NCI-H446 treated with DMSO at 0.1 percent for 48 hours (cell line): ENCODE measurements around the gene MTERF1.
"Not testable (repeated sequence)": the region's sequence is repeated elsewhere in the genome, so short reads cannot be mapped to it uniquely, and the experiment has no call there.

Experiments
- DNase-seq: peaks from one replicate; lab custom pipeline; 2025; lab: John Stamatoyannopoulos, UW

Gene MTERF1

GRCh38 chr7:91880413-91881241, at the start of gene MTERF1:
Gene MTERF1 (minus strand): TSS chr7:91880702. CDS start chr7:91880083, 619 bp downstream.
- DNase-seq, result peak; percentile 83

- DNase-seq, result no peak
Observed at GRCh38 chr7:91929463-91929862, 49.0 kb upstream of the MTERF1 start.

GRCh38 chr7:91927912-91928311, 47.4 kb upstream of the MTERF1 start:
- DNase-seq, result no peak

- no peak for DNase-seq
Observed at GRCh38 chr7:91922857-91923256, 42.4 kb upstream of the MTERF1 start.

GRCh38 chr7:91918356-91918755, 37.9 kb upstream of the MTERF1 start:
- DNase-seq, result no peak

- DNase-seq, result no peak
Observed at GRCh38 chr7:91916051-91916440, 35.5 kb upstream of the MTERF1 start.

- no peak for DNase-seq
Observed at GRCh38 chr7:91915401-91916050, 35.0 kb upstream of the MTERF1 start.

- no peak for DNase-seq
Observed at GRCh38 chr7:91913612-91914011, 33.1 kb upstream of the MTERF1 start.

GRCh38 chr7:91912494-91912893, 32.0 kb upstream of the MTERF1 start:
- no peak for DNase-seq

- DNase-seq, result no peak
Observed at GRCh38 chr7:91911121-91911520, 30.6 kb upstream of the MTERF1 start.

- no peak for DNase-seq
Observed at GRCh38 chr7:91910171-91910570, 29.7 kb upstream of the MTERF1 start.

GRCh38 chr7:91899563-91899962, 19.1 kb upstream of the MTERF1 start:
- DNase-seq, result no peak

- no peak for DNase-seq
Observed at GRCh38 chr7:91898240-91898992, 17.9 kb upstream of the MTERF1 start.

GRCh38 chr7:91894781-91895480, 14.4 kb upstream of the MTERF1 start:
- DNase-seq, result no peak

- not testable (repeated sequence) for DNase-seq
Observed at GRCh38 chr7:91893699-91894098, 13.2 kb upstream of the MTERF1 start.

GRCh38 chr7:91892821-91893340, 12.4 kb upstream of the MTERF1 start:
- DNase-seq, result no peak

- no peak for DNase-seq
Observed at GRCh38 chr7:91892099-91892705, 11.7 kb upstream of the MTERF1 start.

- DNase-seq, result not testable (repeated sequence)
Observed at GRCh38 chr7:91888271-91889175, 8.0 kb upstream of the MTERF1 start.

- DNase-seq, result not testable (repeated sequence)
Observed at GRCh38 chr7:91887336-91888213, 7.1 kb upstream of the MTERF1 start.
